A375 (cell line): ENCODE data around the gene ZNF594. TPM values are rescaled to one million over a fixed set of nuclear protein-coding genes. Genes with fewer than 3 reads are reported as not detected.

Experiments
- total RNA-seq: library from RNA; depleted of rRNA; stranded (reverse); fragments of >200 nt; shearing (Covaris generic); gene quantifications from 2 replicates; pipeline ENCODE4 v1.2.3, GENCODE V29; 2014; rRNA removed

ZNF594 gene
- total RNA-seq, result 16.3 and 17.7 TPM in 2 replicates

GRCh38 chr17:5191541-5192417, at the start of gene ZNF594:
TSS of gene ZNF594 (minus strand) at chr17:5191868. CDS start at chr17:5184256, 7,612 bp downstream.

GRCh38 chr17:5234645-5235576, 43.2 kb upstream of the ZNF594 start, which contains the start of gene SCIMP:
TSS of gene SCIMP (minus strand) at chr17:5234860. CDS start at chr17:5234755, 105 bp downstream.

Other genes with a start within 250 kb of the ZNF594 start
- 1,994 and 2,456 TPM in 2 replicates for gene PFN1, start 243.3 kb downstream of the ZNF594 start, total RNA-seq
- 7.2 and 8.6 TPM in 2 replicates for gene ENO3, start 240.7 kb downstream of the ZNF594 start, total RNA-seq
- gene SPAG7, start 224.1 kb downstream of the ZNF594 start, total RNA-seq, result 90.5 and 106 TPM in 2 replicates
- gene CAMTA2, start 204.2 kb downstream of the ZNF594 start, total RNA-seq, result 25.6 and 46.7 TPM in 2 replicates
- 0.72 TPM in 1 of 2 replicates, not detected in the other for gene INCA1, start 194.3 kb downstream of the ZNF594 start, total RNA-seq
- gene KIF1C, start 193.9 kb downstream of the ZNF594 start, total RNA-seq, result 39.6 and 46.3 TPM in 2 replicates
- not detected in 2 replicates for gene SLC52A1, start 156.4 kb downstream of the ZNF594 start, total RNA-seq
- not detected in 2 replicates for gene ZFP3, start 113.4 kb downstream of the ZNF594 start, total RNA-seq
- 19.4 and 20.4 TPM in 2 replicates for gene ZNF232, start 80.0 kb downstream of the ZNF594 start, total RNA-seq
- gene USP6, start 75.8 kb downstream of the ZNF594 start, total RNA-seq, result not detected in 2 replicates
- not detected in 2 replicates for gene SCIMP, start 43.0 kb upstream of the ZNF594 start, total RNA-seq
- 48.4 and 58.3 TPM in 2 replicates for gene RABEP1, start 90.4 kb upstream of the ZNF594 start, total RNA-seq
- 160 and 186 TPM in 2 replicates for gene NUP88, start 227.8 kb upstream of the ZNF594 start, total RNA-seq
- 119 and 120 TPM in 2 replicates for gene RPAIN, start 228.3 kb upstream of the ZNF594 start, total RNA-seq
- gene C1QBP, start 247.3 kb upstream of the ZNF594 start, total RNA-seq, result 544 and 630 TPM in 2 replicates